ENCODE data around the gene TMED9.

Gene TMED9

GRCh38 chr5:177594071-177594470 is 2.1 kb downstream of the TMED9 start:
- no peak for DNase-seq (ENCODE audit: low read depth)
- no peak overlapping the region for H3K4me3 ChIP-seq (ENCODE audit: control insufficient read depth, low read depth, low read length)
- TF ChIP-seq CTCF (conservative IDR thresholded peaks at IDR 0.05; ENCODE audit: control insufficient read depth, insufficient read depth, low read depth, low read length), result no peak

- no peak for TF ChIP-seq CTCF (conservative IDR thresholded peaks at IDR 0.05; ENCODE audit: control insufficient read depth, insufficient read depth, low read depth, low read length)
- no peak overlapping the region for H3K4me3 ChIP-seq (ENCODE audit: control insufficient read depth, low read depth, low read length)
- DNase-seq (ENCODE audit: low read depth), result no peak
Measured at GRCh38 chr5:177595026-177595585, 3.1 kb downstream of the TMED9 start.

- H3K4me3 ChIP-seq (ENCODE audit: control insufficient read depth, low read depth, low read length), result no peak overlapping the region
- no peak for DNase-seq (ENCODE audit: low read depth)
- TF ChIP-seq CTCF (conservative IDR thresholded peaks at IDR 0.05; ENCODE audit: control insufficient read depth, insufficient read depth, low read depth, low read length), result no peak
Measured at GRCh38 chr5:177595991-177596774, 4.2 kb downstream of the TMED9 start.

- TF ChIP-seq CTCF (conservative IDR thresholded peaks at IDR 0.05; ENCODE audit: control insufficient read depth, insufficient read depth, low read depth, low read length), result no peak
- H3K4me3 ChIP-seq (ENCODE audit: control insufficient read depth, low read depth, low read length), result no peak overlapping the region
- no peak for DNase-seq (ENCODE audit: low read depth)
Measured at GRCh38 chr5:177596775-177597238, 4.8 kb downstream of the TMED9 start.

GRCh38 chr5:177598477-177598876 is 6.5 kb downstream of the TMED9 start:
- TF ChIP-seq CTCF (conservative IDR thresholded peaks at IDR 0.05; ENCODE audit: control insufficient read depth, insufficient read depth, low read depth, low read length), result no peak
- DNase-seq (ENCODE audit: low read depth), result peak; percentile 54
- no peak overlapping the region for H3K4me3 ChIP-seq (ENCODE audit: control insufficient read depth, low read depth, low read length)

- H3K4me3 ChIP-seq (ENCODE audit: control insufficient read depth, low read depth, low read length), result peak within 1 kb of the TSS; percentile 82
- no peak for TF ChIP-seq CTCF (conservative IDR thresholded peaks at IDR 0.05; ENCODE audit: control insufficient read depth, insufficient read depth, low read depth, low read length)
- DNase-seq (ENCODE audit: low read depth), result peak; percentile 65
Measured at GRCh38 chr5:177599731-177600507, 7.9 kb downstream of the TMED9 start, which contains the start of gene B4GALT7. B4GALT7 (plus strand) TSS chr5:177600132; CDS start chr5:177600211, 79 bp downstream.

Data from fibroblast of mammary gland (primary cell).